GM23248 (cell line): ENCODE measurements around the gene KLHL22.

ENCODE experiments used
- EZH2 ChIP-seq: fragments of 200-600 bp; sonication (generic); IDR thresholded peaks from 2 replicates; pipeline ENCODE4 v1.6.1; 2018; ENCODE audit warnings: antibody characterized with exemption, mild to moderate bottlenecking; ENCODE audit not compliant: insufficient read depth, poor library complexity, severe bottlenecking
- EZH2phosphoT487 ChIP-seq: fragments of 200-600 bp; sonication (generic); IDR thresholded peaks from 2 replicates; pipeline ENCODE4 v1.6.1; 2018; ENCODE audit warnings: antibody characterized with exemption, moderate library complexity, mild to moderate bottlenecking, low read depth; ENCODE audit not compliant: insufficient read depth

DNA sequence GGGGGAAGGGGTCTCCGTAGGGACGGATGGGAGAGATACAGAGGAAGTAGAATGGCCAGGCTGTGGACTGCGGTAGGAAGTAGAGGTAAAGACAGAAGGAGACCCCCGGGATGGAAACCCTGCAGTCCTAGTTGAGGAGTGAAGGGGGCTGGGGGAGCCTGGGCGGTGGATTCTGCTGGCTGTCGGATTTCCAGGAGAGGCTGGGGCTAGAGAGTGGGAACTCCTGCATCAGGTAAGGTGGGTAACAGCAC is 57.2 kb downstream of the KLHL22 start:
- TF ChIP-seq EZH2phosphoT487 (no peak), EZH2 (no peak)
